ENCODE measurements around the gene USP47.

Gene USP47

DNA sequence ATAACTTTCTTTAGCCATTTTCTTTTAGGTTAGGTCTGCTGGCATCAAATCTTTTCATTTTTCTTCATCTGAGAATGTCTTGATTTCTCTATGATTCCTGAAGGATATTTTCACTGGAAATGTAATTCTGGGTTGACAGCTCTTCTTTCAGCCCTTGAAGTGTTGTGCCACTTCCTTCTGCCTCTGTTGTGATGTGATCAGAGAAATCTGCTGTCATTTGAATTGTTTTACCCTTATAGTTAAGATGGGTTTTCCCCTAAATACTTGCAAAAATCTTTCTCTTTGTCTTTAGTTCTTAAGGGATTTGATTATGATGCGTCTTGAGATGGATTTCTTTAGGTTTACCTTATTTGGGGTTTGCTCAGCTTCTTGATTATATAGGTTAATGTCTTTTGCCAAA lies 23.0 kb downstream of the USP47 start:
- DNase-seq (ENCODE audit: low read depth): no peak

DNA sequence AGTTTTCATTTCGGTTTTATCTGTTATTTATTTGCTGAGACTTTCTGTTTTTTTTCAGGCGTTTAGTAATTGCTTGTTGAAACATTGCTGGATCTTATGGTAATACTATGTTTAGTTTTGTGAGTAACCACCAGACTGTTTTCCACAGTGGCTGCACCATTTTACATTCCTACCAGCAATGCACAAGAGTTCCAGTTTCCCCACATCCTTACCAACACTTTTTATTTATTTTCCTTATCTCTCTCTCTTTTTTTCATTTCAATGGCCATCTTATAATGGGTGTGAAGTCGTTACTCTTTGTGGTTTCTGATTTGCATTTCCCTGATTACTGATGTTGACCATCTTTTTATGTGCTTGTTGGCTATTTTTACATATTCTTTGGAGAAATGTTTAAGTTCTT lies 23.7 kb downstream of the USP47 start:
- DNase-seq (ENCODE audit: low read depth): no peak

DNA sequence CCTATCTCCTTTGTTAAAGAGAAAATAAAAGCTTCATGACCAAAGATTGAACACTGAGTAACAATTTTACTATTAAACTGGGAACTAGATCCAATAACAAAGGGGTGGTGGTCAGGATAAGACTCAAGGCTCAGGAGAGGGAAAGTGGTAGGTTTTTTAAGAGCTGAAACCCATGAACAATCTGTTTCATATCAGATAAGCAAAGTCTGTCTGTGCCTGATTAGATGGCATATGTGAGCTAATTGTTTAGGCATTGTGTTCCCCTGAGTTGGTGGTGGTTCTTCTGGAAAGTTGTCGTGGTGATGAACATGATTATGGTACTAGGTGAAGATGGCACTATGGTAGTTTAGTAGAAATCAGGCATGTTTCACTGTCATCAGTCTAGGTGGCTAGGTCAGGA lies 24.4 kb downstream of the USP47 start:
- no peak for DNase-seq (ENCODE audit: low read depth)

DNA sequence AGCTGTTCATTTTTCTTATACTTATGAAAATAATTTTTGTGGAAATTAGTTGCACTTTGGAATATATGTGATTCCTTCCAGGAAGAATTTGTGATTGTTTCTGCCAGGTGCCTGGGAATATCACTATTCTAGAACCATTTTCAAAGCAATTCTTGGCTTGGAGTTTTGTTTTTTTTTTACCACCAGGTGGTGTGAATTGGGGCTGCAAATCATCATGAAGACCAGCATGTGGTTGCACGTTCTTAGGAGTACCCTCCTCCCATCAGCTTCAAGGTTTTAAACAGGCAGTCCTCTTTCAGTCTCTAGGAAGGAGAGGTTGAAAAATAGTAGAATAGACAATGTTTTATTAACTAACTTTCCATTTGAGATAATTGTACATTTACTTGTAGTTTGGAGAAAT lies 25.9 kb downstream of the USP47 start:
- DNase-seq (ENCODE audit: low read depth): no peak

DNA sequence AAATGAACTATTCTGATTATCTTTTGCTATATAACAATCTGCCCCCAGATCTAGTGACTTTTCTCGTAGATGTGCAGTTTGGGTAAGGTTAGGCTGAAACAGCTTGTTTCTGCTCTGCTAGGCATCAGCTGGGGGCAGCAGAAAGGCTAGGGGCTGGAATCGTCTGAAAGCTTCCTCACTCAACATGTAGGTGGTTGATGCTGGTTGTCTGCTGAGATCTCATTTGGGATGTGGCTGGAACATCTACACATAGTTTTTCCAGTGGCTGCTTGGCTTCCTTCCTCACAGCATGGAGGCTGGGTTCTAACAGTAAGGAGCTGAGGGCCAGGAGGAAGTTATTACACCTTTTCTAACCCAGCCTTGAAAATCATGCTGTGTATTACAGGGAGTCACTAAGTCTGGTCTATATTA lies 30.2 kb downstream of the USP47 start:
- DNase-seq (ENCODE audit: low read depth): no peak

DNA sequence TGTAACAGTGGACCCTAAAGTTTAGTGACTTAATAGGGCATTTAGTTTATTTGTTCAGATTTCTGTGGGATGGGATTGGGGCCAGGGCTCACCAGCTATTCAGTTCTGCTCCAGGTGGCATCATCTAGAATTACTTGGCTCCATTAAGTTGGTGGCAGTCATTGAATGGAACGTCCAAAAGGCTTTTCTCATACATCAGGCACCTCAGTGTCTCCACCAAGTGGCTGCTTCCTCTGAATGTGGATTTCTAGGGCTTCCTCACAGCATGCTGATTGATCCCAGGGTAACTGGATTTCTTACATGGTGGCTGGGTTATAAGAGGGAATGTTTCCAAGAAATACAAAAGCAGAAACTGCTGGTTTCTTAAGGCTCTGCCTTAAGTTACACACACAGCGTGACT lies 34.7 kb downstream of the USP47 start:
- DNase-seq (ENCODE audit: low read depth): no peak

DNA sequence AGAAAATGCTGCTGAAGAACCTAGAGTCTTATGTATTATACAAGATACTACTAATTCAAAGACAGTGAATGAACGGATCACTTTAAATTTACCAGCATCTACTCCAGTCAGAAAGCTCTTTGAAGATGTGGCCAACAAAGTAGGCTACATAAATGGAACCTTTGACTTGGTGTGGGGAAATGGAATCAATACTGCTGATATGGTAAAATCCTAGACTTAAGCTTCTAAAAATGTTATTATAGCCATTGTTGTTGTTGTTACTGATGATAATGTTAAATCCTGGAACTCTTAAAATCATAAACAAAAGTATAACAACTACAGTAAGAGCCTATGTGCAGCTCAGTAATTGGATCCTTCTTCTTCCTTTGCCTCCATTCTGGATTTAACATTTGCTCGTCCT lies 38.4 kb downstream of the USP47 start:
- no peak for DNase-seq (ENCODE audit: low read depth)

DNA sequence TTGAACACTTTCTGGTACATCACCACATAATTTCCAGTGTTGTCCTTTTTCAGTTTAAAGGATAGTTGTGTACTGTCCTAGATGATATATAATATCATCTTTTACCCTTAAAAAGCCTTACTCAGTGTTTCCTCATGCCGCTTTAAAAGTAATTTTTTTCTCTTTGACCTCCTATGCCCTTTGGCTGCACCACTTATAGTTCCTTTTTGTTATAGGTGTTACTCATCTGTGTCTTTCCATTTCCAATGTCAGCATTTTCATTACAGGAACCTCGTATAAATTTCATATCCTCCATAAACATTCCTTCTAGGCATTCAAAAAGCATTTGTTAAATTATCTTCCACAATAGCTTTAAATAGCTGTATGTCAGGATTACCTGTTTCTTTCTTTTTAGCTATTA lies 40.8 kb downstream of the USP47 start:
- no peak for DNase-seq (ENCODE audit: low read depth)

DNA sequence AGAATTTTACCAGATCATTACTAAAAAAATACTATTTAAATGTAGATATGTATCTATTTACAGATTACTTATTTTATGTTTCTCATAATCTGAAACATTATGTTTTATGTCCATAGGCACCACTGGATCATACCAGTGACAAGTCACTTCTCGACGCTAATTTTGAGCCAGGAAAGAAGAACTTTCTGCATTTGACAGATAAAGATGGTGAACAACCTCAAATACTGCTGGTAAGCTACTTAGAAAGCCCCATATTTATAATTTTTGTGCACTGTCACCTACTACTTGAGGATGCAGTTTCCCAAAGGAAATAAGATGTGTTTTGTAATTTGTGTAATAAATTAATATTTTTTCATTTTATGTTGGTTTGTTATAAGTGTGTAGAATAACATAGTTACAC lies 42.6 kb downstream of the USP47 start:
- DNase-seq (ENCODE audit: low read depth): no peak

DNA sequence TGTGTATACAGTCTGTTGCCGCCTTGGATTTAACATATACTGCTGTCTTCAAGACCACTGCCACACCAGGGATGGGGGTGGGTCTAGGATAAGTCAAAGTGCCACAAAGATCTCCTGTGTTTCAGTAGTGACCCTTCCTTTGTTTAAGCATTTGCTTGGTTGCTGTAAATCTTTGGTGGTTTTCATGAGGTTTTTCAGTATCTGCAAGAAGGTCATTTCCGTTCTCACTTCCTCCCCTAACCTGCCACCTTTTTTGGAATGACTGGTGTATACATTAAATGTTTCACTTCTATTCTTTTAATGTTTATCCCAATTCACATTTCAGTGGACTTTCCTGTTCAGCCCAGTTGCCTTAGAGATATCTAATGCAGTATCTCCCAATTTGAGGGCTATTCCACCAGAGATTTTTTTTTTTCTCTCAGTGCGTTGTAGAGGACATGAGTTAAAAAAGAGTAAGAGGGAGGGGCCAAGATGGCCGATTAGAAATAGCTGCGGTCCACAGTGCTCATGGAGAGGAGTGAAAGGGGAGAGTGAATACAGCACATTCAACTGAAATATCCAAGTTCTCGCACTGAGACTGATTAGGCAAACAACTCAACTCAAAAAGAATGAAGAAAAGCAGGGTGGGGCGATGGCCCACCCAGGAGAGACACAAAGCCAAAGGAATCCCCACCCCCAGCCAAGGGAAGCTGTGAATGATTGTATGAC lies 43.2 kb downstream of the USP47 start:
- no peak for DNase-seq (ENCODE audit: low read depth)

DNA sequence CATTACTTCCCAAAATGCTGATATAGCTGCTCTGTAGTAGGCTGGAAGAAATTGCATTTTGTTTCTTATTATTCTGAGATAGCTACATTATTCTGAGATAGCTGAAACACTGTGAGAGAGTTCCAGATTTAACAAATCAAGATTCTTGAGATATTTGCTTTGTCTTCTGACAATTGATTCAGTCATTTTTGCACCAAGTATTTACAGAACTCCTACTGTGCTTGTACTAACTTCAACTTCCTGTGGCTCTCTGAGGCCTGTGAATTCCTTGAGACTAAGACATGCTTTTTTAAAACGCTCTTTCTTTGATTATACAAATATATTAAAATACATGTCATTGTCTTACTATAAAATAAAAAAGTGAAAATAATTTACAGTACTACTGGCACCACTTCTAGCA lies 52.7 kb downstream of the USP47 start:
- DNase-seq (ENCODE audit: low read depth): no peak

DNA sequence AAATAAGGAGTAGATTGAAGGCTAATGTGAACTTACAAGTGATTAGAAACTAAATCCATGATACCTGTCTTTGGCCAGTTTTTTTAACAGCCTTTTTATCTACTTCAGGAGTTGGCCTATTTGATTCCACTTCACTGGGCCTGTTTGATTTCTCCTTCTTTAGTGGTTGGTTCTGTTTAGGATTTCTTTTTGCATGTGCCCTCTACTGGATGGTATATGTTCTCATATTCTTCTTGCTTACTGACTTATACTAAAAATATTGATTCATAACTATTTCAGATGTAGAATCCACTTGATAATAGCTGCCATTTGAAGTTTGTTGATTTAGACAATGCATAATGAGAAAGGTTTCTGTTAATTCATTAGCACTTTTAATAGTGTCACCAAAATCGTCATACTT lies 53.9 kb downstream of the USP47 start:
- DNase-seq (ENCODE audit: low read depth): no peak

DNA sequence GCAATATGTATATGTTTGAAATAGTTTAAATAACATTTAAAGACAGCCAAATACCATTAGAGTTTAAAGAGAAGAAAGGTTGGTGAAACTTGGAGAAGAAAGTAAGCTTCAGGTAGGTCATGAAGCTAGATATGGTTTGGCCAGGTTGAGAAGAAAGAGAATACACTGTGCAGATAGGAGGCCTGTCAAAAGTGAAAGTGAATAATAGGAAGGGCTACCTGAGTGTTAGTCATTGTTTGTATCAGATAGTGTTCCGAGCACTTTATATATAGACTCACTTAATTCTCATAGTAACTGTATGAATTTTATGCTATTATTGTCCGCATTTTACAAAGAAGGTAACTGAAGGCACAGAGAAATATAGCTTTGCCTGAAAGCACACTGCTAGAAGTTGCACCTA lies 56.9 kb downstream of the USP47 start:
- no peak for DNase-seq (ENCODE audit: low read depth)

DNA sequence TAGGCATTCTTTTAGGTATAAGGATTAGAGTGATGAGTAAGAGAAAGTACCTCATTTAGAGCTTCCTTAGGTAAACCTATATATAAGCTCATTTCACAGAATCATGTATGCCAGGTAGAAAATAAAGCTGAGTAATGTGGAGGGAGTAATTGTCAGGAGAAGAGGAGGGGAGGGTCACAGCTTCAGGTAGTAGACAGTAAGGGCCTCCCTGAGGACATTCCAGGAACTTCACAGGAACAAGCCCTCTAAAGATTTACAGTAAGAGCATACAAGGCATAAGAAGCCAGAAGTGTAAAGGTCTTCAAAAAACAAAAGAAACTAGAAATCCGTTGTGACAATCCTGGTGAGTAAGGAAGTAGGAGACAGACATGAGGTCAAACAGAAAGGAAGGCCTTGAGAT lies 57.6 kb downstream of the USP47 start:
- no peak for DNase-seq (ENCODE audit: low read depth)

DNA sequence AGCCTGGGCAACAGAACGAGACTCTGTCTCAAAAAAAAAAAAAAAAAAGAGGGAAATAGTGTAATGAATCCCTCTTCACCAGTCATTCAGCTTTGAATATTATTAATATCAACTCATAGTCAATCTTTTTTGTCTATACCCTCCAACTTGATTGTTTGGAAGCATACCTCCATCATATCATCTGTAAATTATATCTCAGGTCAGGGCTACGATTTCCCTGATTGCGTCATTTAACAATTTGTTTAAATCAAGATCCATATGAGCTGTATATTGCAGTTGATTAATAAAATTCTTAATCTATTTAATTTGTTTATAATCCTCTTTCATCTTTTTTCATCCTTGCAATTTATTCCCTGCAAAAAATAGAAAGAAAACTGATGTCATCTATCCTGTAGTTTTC lies 60.2 kb downstream of the USP47 start:
- no peak for DNase-seq (ENCODE audit: low read depth)

DNA sequence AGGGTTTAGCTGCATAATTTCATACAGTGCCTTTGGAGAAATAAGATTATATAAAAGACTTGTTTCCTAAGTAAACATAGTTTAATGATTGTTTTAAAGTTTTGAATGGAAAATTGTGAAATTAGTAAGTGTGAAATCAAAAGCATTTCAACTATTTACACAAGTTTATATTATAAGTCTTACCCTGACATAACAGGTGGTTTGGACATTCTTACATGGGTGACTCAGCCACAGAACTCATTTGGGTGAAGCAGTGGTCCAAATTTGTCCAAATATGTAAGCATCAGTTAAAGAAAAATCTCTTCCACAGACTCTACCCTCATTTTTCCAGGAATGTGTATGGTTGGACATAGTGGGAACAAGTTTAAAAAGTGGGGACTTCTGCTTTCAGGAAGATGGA lies 68.0 kb downstream of the USP47 start:
- no peak for DNase-seq (ENCODE audit: low read depth)

DNA sequence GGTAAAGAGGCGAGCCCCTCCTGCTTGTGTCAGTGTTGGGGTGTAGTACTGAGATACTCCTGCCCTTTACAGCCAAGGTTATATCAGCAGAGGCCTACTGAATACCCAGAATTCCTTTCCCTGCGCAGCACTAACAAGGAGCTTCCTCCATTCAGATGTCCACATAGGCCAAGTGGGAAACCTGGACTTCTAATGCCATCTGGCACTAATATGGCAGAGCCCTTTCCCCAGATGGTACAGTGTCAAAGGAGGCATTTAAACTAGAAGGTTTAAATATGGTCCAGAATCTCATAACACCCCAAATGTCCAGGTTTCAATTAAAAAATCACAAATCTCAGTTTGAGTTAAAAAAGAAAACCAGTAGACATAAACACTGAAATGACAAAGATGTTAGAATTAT lies 68.8 kb downstream of the USP47 start:
- no peak for DNase-seq (ENCODE audit: low read depth)

DNA sequence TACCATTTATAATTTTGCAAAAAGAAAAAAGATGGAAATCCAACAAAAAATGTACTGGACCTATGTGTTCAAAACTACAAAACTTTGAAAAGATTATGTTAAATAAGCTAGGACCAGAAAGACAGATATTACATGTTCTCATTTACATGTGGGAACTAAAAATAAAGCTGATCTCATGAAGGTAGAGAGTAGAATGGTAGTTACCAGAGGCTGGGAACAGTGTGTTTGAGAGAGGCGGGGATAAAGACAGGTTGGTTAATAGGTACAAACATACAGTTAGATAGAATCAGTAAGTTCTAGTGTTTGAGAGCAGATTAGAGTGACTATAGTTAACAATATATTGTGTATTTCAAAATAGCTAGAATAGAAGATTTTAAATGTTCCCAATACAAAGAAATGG lies 71.6 kb downstream of the USP47 start:
- no peak for DNase-seq (ENCODE audit: low read depth)

DNA sequence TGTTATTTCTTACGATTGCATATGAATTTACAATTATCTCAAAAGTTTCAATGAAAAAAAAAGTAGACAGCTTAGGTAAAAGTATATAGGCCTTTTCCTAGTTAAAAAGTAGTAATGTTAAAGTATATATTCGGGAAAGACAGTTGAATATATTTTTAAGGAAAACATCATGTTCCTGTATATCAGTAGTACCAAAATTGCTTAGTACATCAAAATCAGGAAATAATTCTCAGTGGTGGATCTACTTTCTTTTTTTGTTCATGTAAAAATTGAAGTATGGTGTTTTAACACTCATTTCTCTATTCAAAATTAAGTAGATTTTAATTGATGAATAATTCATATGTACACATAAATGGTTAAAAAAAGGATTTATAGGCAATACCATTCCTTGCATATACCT lies 73.9 kb downstream of the USP47 start:
- no peak for DNase-seq (ENCODE audit: low read depth)

DNA sequence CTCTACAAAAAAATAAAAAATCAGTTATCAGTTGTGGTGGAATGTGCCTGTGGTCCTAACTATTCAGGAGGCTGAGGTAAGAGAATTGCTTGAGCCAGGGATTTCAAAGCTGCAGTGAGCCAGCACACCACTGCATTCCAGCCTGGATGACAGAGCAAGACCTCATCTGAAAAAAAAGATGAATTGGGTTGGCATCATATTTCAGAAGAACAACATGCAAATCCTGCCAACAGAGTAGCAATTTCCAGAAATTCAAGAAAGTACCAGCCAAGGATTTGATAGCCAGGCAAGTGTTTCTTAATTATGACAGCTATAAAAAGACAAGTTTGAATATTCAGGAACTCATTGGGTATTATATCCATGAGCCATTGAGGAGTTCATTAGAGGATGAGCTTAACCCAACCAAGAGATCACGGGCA lies 75.2 kb downstream of the USP47 start:
- DNase-seq (ENCODE audit: low read depth): no peak

DNA sequence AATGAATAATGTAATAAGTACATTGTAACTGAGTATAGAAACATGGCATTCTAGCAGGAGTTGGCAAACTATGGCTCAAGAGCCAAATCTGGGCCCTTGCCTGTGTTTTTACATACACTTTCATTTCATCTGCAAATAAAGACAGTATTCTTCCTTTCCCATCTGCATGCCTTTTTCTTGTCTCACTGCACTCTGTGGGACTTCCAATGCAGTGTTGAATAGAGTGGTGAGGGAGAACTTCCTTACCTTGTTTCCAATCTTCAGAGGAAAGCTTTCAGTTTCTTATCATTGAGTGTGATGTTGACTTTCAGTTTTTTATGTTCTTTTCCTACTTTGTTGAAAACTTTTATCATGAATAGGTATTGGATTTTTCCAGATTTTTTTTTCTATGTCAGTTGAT lies 82.1 kb downstream of the USP47 start:
- DNase-seq (ENCODE audit: low read depth): no peak

DNA sequence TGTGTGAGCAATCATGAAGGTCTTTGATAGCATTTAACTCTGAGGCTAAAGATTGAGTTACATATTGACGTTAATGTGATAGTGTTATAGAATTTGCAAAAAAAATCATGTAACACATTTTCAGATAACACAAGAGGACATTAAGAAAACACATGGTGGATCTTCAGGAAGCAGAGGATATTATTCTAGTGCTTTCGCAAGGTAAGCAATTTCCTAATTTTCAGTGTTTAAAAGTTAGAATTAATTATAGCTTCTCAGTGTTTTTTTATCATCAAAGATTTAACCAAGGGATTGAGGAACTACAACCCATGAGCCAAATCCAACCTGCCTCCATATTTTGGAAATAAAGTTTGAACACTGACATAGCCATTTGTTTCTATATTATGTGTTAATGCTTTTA lies 88.1 kb downstream of the USP47 start:
- no peak for DNase-seq (ENCODE audit: low read depth)

DNA sequence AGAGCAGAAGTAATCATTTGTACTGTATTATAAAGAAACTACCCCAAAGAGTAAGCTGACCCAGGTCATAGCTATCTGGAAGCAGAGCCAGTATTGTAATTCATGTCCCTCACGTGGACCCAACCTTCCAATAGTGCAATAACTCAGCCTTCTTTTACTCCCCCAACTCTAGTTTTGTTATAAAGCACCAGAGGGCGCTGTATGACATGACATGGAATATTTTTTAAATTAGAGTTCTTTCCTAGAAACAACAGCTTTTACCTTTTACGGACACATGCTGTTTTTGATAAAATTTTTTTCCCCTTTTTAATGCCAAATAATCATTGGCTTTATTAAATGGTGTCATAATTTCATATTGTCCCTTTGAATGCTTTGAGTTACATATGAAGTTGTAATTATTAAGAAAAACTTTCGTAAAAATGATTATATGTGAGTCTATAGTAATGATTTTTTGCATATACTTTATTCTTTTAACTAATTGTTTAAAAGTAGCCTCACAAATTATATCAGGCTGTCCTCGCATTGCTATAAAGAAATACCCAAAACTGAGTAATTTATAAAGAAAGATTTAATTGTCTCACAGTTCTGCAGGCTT lies 89.8 kb downstream of the USP47 start:
- DNase-seq (ENCODE audit: low read depth): no peak

DNA sequence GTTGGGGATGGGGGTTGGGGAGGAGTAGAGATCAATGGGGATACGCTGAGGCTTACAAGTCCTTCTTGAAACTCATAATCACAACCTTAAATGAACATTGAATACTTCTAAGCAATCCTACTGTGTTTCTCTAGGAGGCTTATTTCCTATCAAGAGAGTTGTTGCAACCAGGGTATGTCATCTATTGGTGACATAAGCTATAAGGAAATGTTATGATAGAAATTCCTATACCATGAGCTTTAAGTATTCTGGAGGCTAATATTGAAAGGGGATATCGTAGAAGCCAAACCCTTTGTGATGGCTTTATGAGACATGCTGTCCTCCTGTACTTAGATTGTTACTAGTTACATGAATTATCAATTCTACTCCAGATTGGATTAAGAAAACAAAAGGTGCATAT lies 93.8 kb downstream of the USP47 start:
- no peak for DNase-seq (ENCODE audit: low read depth)

Measured in stimulated activated CD8-positive, alpha-beta memory T cell treated with anti-CD3 and anti-CD28 coated beads, Interleukin-15, amount 100 ng/mL, for 1 hour (primary cell).